DMS114 treated with DMSO at 0.1 percent for 48 hours (cell line): ENCODE results near the gene PAQR5.
"Not testable (repeated sequence)": the region's sequence is repeated elsewhere in the genome, so short reads cannot be mapped to it uniquely, and the experiment has no call there.

Experiments
- DNase-seq: peaks from one replicate; lab custom pipeline; 2025; ENCODE audit not compliant: unreplicated experiment; lab: John Stamatoyannopoulos, UW

PAQR5 gene

DNA sequence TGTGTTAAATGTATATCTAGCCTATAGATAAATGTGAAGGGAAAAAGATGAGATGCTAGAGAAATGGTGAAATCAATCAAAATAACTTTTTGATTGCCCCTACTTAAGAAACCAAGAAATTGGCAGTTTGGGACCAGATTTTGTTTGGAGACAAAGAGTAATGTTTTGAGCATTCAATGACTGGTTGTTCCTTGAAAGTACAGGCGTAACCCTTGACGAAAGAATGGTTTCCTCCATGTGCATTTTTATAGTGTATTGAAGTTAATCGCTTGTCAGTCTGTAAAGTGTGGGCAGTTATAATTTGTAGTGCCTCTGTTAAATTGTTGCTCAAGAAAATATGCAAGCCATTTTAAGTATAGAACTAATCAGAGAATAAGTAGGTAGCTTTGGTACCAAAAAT lies 116.7 kb downstream of the PAQR5 start:
- DNase-seq: peak; percentile 16

DNA sequence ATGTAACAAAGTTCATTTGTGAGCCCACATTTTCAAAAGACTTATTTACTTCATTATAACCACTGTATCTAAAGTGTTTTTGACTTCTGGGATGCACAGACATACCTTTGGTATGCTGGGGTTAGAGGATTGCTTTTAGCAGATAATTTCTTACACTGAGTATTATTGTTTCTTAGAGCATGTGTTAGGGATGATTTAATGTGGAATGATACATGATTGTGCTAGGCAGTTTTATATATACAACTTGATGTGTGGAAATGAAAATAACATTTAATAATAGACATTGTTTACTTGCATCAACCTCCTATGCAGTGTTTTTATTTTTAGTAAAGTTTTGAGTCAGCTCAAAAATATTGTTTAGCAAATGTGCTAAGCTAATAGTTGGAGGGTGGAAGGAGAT lies 118.9 kb downstream of the PAQR5 start:
- no peak for DNase-seq

DNA sequence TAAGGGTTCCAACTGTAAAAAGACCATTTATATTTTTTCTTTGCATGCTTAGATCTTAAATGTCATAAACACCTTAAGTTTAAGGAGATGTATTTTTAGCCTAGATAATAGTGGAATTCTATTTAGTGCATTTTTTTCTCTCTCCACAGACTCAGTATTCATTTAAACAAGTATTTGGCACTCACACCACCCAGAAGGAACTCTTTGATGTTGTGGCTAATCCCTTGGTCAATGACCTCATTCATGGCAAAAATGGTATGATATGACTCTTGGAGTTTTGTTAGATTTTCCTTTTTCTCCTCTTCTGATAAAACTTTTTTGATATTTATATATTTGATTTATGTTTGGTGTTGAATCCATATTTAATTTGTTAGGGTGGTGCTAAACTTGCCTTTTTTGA lies 122.8 kb downstream of the PAQR5 start:
- no peak for DNase-seq

DNA sequence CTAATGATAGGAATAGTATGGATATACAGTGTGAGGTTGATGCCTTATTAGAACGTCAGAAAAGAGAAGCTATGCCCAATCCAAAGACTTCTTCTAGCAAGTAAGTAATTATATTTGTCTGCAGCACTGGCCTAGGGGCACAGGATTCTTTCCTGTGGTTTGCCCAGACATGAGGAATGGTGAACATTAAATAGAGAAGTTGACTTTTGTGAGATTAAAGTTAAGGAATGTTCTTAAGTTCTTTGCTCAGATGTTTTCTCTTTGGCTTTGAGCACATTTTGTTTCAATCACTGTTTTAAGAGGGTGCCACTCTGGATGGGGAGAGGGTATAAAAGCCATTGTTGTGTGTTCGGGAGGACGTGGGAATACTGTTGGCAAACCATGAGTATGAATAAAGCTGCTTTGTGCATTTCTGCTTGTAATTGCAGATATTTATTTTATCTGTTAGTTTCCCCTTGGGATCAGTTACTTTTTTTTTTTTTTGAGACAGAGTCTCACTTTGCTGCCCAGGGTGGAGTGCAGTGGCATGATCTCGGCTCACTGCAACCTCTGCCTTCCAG lies 123.7 kb downstream of the PAQR5 start:
- no peak for DNase-seq

DNA sequence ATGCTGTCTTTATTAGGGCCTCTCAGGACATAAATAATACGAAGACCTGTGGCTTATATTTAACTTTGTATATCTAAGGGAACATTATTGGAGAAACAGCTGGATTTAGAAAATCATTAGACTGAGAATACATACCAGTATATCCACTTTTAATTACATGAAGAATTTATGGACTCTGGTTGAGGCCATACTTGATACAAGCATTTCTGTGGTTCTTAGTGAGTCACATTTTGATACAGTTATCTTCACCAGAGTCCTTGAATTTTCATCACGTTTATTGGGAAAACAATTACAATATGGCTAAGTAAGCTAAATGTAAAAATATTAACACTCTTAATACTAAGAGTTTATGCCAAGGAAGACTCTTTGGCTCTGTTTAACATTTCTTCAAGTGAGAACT lies 125.3 kb downstream of the PAQR5 start:
- DNase-seq: no peak

DNA sequence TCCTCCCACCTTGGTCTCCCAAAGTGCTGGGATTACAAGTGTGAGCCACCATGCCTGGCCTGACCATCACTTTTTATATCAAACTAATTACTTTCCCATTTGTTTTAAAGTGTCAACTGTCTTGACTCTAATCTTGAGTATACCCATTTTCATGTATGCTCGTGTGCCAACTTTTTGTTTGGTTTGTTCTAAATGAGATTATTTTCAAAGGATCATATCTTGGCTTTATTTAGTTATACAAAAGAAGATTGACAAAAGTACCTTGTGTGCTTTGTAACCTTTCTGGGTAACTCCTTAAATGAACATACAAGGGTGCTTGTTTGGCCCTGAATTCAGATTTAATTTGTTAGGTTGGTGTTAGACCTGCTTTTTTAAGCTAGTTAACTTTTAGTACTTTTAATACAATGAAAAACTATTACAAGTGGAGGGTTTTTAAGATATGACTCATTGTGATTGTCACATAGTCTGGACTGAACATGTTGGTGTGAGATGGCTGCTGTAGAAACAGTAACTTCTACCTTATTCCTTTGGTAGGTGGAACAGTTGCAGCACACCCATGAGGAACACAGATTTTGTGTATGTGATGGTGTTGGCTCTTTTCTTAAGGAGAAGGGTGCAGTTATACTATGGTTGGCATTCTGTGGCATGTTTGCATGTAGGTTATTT lies 126.2 kb downstream of the PAQR5 start:
- DNase-seq: no peak

DNA sequence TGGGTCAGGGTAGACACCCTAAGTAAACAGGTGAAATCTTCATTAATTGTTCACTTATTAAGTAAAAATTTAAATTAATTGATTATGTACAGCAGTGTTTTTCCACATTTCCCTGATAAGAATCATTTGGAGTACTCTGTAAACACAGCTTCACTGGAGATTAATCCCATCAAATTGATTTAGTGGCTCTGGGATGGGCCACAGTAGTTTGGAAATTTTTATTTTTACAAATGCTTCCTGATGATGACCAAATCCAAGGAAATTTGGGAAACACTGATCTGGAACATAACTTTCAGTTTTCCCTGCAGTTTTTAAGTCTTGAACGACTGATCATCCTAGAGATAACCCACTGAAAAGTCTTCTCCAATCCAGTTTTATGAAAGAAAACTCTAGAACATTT lies 135.1 kb downstream of the PAQR5 start:
- DNase-seq: no peak

DNA sequence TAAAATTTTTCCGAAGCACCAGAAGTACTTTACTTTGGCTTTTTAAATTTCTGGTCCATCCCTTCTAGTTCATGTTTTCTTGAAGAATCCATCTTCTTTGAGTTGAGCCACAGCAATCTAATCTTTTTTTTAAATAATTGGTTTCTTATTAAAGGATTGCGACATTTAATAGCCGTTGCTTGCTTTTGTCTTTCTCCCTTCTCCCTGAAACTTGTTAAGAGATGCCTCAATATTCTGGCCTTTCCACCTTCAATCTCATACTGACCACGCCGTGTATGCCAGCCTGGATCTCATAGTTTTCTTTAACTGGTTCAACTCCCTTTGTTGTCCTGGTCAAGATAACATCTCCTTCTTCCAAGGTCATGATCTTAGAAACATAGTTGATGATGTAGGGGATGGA lies 135.5 kb downstream of the PAQR5 start:
- no peak for DNase-seq

DNA sequence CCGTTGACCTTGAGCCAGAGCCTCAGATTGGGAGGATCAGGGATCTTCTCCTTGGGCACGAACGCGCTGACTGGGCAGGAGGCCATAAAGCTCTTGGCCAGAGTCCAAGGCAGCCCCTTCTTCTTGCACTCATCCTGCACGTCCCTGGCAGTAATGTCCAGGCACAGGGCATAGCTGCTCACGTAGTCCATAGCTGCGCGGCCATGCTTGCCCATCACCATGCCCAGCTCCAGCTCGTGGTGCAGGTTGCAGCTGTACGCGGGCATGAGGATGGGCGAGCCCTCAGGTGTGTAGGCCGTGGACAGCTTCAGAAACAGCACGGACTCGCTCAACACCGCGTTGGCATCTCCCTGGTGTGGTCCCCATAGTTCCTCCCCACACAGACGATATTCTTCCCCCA lies 136.0 kb downstream of the PAQR5 start:
- no peak for DNase-seq

DNA sequence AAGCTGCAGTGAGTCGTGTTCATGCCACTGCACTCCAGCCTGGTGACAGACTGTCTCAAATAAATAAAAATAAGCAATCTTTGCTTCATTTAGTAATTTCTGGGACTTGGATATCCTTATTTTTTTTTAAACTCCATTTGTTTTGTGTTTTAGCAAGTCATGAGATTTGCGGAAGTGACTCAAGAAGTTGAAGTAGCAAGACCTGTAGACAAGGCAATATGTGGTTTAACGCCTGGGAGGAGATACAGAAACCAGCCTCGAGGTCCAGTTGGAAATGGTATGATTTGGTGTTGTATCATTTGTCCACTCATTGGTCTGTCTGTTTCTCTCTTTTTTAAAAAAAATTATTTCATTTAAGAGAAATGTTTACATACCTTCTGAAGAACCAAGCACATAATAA lies 137.3 kb downstream of the PAQR5 start:
- no peak for DNase-seq

DNA sequence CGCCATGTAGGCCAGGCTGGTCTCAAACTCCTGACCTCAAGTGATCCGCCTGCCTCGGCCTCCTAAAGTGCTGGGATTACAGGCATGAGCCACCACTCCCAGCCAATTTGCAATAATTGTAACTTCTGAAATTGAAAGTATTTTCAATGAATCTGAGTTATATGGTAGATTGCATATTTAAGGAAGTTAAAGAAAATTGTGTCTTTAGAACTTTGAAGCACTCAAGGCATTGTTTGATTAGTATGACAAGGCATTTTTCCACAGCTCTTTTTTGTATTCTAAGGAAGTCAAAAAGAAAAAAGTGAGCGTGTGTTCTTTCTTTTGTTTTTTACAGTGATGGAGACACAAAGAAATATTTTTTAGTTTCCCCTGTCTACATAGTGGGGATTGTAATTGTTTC lies 138.2 kb downstream of the PAQR5 start:
- no peak for DNase-seq

DNA sequence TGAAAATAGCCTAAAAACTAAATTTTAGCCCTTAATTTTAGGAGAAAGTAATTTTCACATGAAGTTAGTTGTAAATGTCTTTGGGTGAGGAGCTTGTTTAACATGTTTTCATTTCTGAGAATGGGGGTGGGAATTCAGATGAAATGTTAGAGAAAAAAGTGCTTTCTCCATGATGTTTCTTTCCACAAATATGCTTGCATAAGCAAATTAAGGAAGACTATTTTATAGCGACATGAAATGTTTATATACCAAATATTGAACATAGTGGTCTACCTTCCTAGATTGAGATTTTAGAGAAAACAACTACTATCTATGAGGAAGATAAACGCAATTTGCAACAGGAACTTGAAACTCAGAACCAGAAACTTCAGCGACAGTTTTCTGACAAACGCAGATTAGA lies 140.9 kb downstream of the PAQR5 start:
- DNase-seq: no peak

DNA sequence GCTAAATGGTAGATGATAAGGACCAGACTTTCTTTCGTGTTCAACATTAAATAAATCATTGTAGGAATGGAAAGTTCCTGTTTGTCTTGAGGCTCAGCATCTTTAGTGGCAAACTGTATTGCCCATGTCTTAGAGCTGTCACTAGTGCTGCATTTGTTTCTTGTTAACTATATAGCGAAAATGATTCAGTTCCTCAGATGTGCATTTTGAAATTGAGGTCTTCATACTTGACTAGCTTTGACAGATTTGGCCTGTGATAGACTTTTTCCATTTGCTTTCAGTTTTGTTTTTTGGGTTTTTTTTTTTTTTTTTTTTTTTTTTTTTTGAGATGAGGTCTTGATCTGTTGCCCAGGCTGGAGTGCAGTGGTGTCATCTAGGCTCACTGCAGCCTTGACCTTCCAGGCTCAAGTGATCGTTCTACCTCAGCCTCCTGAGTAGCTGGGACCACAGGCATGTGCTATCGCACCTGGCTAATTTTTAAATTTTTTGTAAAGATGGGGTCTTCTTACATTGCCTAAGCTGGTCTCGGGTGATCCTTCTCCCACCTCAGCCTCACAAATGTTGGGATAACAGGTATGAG lies 144.4 kb downstream of the PAQR5 start:
- no peak for DNase-seq

DNA sequence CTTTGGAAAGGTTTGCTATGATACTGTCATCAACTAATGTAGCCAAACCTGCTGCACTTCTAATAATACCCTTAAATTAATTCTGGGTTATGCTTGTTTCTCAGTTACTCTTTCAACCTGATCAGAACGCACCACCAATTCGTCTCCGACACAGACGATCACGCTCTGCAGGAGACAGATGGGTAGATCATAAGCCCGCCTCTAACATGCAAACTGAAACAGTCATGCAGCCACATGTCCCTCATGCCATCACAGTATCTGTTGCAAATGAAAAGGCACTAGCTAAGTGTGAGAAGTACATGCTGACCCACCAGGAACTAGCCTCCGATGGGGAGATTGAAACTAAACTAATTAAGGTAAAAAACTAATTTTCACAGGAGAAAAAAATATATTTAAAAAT lies 146.0 kb downstream of the PAQR5 start:
- no peak for DNase-seq

DNA sequence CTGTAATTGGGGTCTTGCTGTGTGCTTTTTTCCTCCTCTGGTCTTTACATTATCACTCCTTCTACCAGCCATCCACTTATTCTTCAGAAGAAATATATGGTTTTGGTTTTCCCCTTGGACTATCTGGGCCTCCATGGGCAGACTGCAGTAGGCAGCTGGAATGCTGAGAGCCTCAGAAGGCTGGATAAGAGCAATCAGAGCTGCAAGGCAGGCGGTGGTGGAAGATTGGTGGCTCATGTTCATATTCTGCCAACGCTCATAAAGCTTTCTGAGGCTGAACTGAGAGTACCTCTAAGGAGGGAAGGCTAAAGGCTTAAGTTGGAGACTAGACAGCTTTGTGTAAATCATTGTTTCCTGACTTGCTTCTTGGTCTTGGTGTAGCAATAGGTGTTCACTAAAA lies 148.2 kb downstream of the PAQR5 start:
- DNase-seq: no peak

DNA sequence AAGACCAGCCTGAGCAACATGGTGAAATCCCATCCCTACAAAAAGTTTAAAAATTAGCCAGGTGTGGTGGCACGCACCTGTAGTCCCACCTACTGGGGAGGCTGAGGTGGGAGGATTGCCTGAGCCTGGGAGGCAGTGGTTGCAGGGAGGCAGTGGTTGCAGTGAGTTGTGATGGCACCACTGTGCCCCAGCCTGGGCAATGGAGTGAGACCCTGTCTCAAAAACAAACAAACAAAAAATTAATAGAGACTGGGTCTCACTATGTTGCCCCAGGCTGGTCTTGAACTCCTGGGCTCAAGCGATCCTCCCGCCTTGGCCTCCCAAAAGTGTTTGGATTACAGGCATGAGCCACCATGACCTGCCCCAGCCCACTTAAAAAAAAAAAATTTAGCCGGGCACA lies 151.5 kb downstream of the PAQR5 start:
- not testable (repeated sequence) for DNase-seq

DNA sequence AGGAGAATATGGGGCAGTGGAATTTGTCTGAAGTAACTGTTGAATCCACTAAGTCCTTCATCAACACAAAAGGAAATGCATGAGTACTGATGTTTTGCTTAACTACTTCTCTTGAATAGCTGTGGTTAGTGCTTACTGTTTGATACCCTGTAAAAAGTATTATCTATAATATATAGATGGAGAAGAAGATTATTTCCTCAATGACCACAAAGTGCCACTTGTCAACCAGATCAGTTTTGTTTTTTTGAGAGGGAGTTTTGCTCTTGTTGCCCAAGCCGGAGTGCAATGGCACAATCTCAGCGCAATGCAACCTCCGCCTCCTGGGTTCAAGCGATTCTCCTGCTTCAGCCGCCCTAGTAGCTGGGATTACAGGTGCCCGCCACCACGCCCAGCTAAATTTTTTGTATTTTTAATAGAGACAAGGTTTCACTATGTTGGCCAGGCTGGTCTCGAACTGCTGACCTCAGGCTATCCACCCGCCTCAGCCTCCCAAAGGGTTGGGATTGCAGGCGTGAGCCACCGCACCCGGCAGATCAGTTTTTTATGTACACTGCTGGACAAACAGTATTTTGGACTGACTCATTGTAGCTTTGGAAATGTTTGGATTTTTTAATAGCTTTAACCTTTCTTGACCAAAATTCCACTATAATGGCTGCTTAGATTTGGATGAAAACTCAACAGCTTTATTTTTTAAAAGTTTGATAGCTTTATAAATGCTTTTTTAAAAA lies 152.4 kb downstream of the PAQR5 start:
- DNase-seq: no peak

DNA sequence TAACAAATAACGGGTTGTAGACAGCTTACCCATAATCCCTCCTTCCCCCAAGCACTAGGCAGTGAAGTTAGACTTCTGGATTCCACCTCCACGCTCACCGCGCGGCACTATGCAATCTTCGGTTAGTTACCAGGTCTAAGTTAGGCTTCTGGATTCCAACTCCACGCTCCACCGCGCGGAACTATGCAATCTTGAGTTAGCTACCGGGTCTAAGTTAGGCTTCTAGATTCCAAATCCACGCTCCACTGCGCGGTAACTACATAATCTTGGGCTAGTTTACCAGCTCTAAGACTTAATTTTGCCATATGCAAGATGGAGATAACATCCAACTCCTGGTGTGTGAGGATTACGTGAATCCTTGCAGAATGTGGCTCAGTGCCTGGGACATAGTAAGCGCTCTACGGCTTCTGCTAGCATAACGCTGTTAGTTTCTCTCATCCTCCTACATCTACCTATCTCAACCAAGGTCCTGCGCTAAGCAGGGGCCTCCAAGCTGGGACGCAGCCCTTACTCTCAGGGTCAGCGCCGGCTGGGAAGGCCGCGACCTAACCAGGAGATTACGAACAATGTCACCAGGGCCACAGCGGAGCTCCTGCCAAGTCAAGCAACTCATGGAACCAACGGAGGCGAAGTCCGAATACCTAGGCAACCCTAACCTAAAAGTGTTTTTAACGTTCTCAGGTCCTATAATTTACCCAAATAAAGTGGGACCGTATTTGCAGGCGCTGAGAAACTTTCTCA lies 153.4 kb downstream of the PAQR5 start:
- DNase-seq: peak; percentile 61

DNA sequence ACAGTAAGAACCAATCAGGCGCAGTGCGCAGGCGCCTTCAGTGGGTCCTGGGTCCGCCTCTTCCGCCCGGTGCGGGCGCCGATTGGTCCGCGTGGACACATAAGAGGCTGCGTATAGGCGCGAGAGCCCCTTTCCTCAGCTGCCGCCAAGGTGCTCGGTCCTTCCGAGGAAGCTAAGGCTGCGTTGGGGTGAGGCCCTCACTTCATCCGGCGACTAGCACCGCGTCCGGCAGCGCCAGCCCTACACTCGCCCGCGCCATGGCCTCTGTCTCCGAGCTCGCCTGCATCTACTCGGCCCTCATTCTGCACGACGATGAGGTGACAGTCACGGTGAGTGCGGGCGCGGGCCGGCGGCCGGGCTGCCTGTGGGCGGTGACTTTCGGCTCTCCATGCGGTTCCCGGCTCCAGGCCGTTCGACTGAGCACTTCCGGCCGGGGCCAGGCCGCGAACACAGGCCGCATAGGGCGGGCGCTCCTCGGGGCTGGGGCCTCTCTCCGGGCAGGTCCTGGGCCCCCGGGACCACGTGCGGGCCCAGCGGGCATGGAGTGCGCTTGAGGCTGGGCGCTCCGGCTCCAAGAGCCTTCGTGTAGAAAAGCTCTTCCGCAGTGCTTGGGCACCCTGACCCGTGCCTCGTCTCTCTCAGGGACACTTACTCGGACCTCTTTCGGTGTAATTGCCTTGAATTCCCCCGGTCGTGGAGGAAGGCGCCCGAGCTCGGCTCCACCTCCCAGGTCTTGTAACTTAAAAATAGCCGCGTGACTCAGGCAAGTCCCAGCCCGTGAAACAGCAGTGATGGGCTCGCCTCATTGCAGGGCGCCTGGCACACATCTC lies 154.2 kb downstream of the PAQR5 start, which contains the start of gene RPLP1:
Gene RPLP1, plus strand, starts transcription at position 127 of the 830 bp plus-strand sequence. Its CDS starts 131 bp downstream, at position 258.
- DNase-seq: peak; percentile 91

DNA sequence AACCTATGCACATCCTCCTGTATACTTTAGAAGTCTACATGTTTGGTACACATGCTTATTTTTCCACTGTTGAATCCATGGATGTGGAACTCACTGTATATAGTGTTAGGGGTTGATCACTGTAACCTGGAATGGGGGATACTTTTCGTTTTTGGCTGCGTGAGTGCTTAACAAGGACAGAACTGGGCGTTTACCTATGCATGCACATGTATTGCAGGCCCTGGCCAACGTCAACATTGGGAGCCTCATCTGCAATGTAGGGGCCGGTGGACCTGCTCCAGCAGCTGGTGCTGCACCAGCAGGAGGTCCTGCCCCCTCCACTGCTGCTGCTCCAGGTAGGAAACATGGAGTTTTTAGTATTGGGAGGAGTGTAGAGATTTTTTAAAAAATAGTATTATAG lies 156.2 kb downstream of the PAQR5 start:
- no peak for DNase-seq
